Hepatocyte (in vitro differentiated cells): ENCODE data around the gene AMDHD1. TPM values are rescaled to one million over a fixed set of nuclear protein-coding genes. Genes with fewer than 3 reads are reported as not detected.

Experiments used
- DNase-seq: peaks from one replicate; pipeline ENCODE4 v3.0.0-alpha.2; 2016; ENCODE audit warnings: low spot score
- H2AFZ ChIP-seq: fragments of 200-600 bp; sonication (generic); 2 replicates; pipeline ENCODE4 v1.6.0; 2016; ENCODE audit warnings: antibody characterized with exemption, mild to moderate bottlenecking
- H3K27ac ChIP-seq: fragments of 200-600 bp; sonication (generic); 2 replicates; pipeline ENCODE4 v1.5.1; 2016; ENCODE audit warnings: mild to moderate bottlenecking
- H3K27me3 ChIP-seq: fragments of 200-600 bp; sonication (generic); 2 replicates; pipeline ENCODE4 v1.6.1; 2016
- H3K36me3 ChIP-seq: fragments of 200-600 bp; sonication (generic); replicated peaks from 2 replicates; pipeline ENCODE4 v1.5.1; 2016; ENCODE audit warnings: low read depth; ENCODE audit not compliant: insufficient read depth
- H3K4me1 ChIP-seq: fragments of 200-600 bp; sonication (generic); 2 replicates; pipeline ENCODE4 v1.5.1; 2016; ENCODE audit warnings: mild to moderate bottlenecking, moderate library complexity; ENCODE audit not compliant: insufficient read depth
- H3K4me2 ChIP-seq: fragments of 200-600 bp; sonication (generic); 2 replicates; pipeline ENCODE4 v1.6.0; 2016
- H3K4me3 ChIP-seq: fragments of 200-600 bp; sonication (generic); 2 replicates; pipeline ENCODE4 v1.5.1; 2016; ENCODE audit warnings: mild to moderate bottlenecking
- H3K79me2 ChIP-seq: fragments of 200-600 bp; sonication (generic); 2 replicates; pipeline ENCODE4 v1.6.0; 2017; ENCODE audit warnings: mild to moderate bottlenecking
- H3K9me2 ChIP-seq: fragments of 200-600 bp; sonication (generic); replicated peaks from 2 replicates; pipeline ENCODE4 v1.6.0; 2017; ENCODE audit warnings: mild to moderate bottlenecking; ENCODE audit not compliant: insufficient read depth
- H3K9me3 ChIP-seq: fragments of 200-600 bp; sonication (generic); 2 replicates; pipeline ENCODE4 v1.5.1; 2016; ENCODE audit warnings: low read depth, mild to moderate bottlenecking
- H4K20me1 ChIP-seq: fragments of 200-600 bp; sonication (generic); 2 replicates; pipeline ENCODE4 v1.6.0; 2016; ENCODE audit warnings: mild to moderate bottlenecking; ENCODE audit not compliant: insufficient read depth, poor library complexity, severe bottlenecking
- EZH2 ChIP-seq: fragments of 200-600 bp; sonication (generic); IDR thresholded peaks from 2 replicates; pipeline ENCODE4 v1.6.1; 2016; ENCODE audit warnings: antibody characterized with exemption, mild to moderate bottlenecking, borderline replicate concordance
- EZH2phosphoT487 ChIP-seq: fragments of 200-600 bp; sonication (generic); IDR thresholded peaks from one replicate; pipeline ENCODE4 v1.6.1; 2018; ENCODE audit warnings: antibody characterized with exemption, mild to moderate bottlenecking, low read depth, moderate library complexity; ENCODE audit not compliant: unreplicated experiment, severe bottlenecking
- WGBS: methylation state at CpG from one replicate; pipeline ENCODE4 v1.1.6; 2016; ENCODE audit warnings: low lambda C conversion rate; ENCODE audit errors: missing lambda C conversion rate; 5-methylcytosine and 5-hydroxymethylcytosine counted together
- polyA plus RNA-seq: library from polyadenylated mRNA; unstranded; fragments of >200 nt; fragmentation: Nextera tagmentation; extraction: Ambion mirVana; gene quantifications from 2 replicates; pipeline ENCODE4 v1.2.1, GENCODE V29; 2016
- total RNA-seq: library from RNA; depleted of rRNA; stranded (reverse); fragments of >200 nt; gene quantifications from 2 replicates; pipeline ENCODE4 v1.2.3, GENCODE V29; 2014
- TF ChIP-seq, protein P1 (sequence below): fragments of 200-600 bp; sonication (generic); IDR thresholded peaks from 2 replicates; pipeline ENCODE4 v1.5.1; 2016; ENCODE audit warnings: antibody characterized with exemption, mild to moderate bottlenecking; ENCODE audit not compliant: poor library complexity

Gene AMDHD1
- total and polyA plus RNA-seq, 2 experiments from 2014 or later = 3.0 to 3.5 TPM

DNA sequence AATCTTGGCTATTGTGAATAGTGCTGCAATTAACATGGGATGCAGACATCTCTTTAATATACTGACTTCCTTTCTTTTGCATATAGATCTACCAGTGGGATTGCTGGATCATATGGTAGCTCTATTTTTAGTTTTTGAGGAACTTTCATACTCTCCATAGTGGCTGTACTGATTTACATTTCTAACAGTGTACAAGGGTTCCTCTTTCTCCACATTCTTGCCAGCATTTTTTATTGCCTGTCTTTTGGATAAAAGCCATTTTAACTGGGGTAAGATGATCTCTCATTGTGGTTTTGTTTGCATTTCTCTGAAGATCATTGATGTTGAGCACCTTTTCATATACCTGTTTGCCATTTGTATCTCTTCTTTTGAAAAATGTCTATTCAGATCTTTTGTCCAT is 8.4 kb downstream of the AMDHD1 start:
- no peak overlapping the region for H3K27ac ChIP-seq
- H3K4me3 ChIP-seq = no peak overlapping the region
- no peak for TF ChIP-seq EZH2
- TF ChIP-seq, protein P1, sequence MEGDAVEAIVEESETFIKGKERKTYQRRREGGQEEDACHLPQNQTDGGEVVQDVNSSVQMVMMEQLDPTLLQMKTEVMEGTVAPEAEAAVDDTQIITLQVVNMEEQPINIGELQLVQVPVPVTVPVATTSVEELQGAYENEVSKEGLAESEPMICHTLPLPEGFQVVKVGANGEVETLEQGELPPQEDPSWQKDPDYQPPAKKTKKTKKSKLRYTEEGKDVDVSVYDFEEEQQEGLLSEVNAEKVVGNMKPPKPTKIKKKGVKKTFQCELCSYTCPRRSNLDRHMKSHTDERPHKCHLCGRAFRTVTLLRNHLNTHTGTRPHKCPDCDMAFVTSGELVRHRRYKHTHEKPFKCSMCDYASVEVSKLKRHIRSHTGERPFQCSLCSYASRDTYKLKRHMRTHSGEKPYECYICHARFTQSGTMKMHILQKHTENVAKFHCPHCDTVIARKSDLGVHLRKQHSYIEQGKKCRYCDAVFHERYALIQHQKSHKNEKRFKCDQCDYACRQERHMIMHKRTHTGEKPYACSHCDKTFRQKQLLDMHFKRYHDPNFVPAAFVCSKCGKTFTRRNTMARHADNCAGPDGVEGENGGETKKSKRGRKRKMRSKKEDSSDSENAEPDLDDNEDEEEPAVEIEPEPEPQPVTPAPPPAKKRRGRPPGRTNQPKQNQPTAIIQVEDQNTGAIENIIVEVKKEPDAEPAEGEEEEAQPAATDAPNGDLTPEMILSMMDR = no peak
- TF ChIP-seq EZH2phosphoT487 = no peak
- no peak overlapping the region for H2AFZ ChIP-seq
- H3K9me2 ChIP-seq = no peaks in the 10 kb centered on the region
- no peaks in the 10 kb centered on the region for H3K9me3 ChIP-seq
- no peaks in the 10 kb centered on the region for H3K79me2 ChIP-seq
- no peak for DNase-seq
- peaks cover 5% of the 10 kb centered on the region for H3K27me3 ChIP-seq
- H3K4me1 ChIP-seq = no peaks in the 10 kb centered on the region
- H3K36me3 ChIP-seq = no peaks in the 10 kb centered on the region
- no peaks in the 10 kb centered on the region for H4K20me1 ChIP-seq
- H3K4me2 ChIP-seq = no peak overlapping the region

DNA sequence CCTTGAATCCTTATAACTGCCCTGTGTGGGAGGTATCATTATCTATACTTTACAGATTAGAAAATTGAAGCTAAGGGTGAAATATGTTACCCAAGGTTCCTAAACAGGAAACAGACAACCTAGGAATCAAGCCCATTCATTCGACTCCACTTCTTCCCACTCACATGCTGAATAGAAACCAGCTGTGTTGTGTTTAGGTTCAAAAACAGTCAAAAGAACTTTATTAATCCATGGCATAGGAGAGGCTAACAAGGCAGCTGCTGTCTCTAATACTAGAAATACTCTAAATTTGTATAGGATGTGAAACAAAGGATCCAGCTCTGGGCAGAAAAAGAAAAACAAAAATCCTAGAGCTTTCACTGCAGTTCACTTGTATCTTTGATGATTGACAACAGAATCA is 9.9 kb downstream of the AMDHD1 start:
- Histone ChIP-seq H3K4me1 (no peaks in the 10 kb centered on the region), H3K27ac (no peak overlapping the region), H3K27me3 (peaks cover 5% of the 10 kb centered on the region), H3K4me3 (no peak overlapping the region), H3K9me2 (no peaks in the 10 kb centered on the region), H3K79me2 (no peaks in the 10 kb centered on the region), H4K20me1 (no peaks in the 10 kb centered on the region), H3K4me2 (no peak overlapping the region), H3K36me3 (no peaks in the 10 kb centered on the region), H2AFZ (no peak overlapping the region), H3K9me3 (no peaks in the 10 kb centered on the region)
- no peak for DNase-seq
- TF ChIP-seq EZH2 = no peak
- no peak for TF ChIP-seq EZH2phosphoT487
- TF ChIP-seq, protein P1 = no peak
- WGBS = 37% methylated on average over 1 of the region's 1 CpG

DNA sequence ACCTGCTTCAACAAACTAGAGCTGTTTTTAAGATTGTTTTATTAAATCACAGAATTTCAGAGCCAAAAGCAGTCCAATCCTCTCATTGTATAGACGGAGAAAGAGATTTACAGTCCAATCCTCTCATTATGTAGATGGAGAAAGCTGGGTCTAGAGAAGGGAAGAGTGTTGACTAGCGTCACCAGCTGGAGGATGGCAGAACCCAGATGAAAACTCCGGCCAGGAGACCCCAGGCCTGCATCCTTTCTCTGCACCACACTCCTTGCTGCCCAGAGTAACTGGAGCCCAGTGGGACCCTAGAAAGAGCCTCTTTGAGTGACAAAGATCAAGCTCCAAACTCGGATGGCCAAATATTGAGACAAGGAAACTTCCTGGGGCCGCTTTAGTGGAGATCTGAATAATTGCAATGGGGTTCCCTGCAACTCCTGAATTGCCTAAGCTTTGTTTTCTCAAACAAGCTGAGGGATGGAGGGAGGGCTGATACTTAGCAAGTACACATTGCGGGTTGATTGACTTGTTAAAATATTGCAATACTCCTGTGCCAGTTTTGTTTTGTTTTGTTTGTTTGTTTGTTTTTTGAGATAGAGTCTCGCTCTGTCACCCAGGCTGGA is 12.5 kb downstream of the AMDHD1 start:
- no peaks in the 10 kb centered on the region for H4K20me1 ChIP-seq
- 85% methylated on average over 7 of the region's 7 CpGs for WGBS

DNA sequence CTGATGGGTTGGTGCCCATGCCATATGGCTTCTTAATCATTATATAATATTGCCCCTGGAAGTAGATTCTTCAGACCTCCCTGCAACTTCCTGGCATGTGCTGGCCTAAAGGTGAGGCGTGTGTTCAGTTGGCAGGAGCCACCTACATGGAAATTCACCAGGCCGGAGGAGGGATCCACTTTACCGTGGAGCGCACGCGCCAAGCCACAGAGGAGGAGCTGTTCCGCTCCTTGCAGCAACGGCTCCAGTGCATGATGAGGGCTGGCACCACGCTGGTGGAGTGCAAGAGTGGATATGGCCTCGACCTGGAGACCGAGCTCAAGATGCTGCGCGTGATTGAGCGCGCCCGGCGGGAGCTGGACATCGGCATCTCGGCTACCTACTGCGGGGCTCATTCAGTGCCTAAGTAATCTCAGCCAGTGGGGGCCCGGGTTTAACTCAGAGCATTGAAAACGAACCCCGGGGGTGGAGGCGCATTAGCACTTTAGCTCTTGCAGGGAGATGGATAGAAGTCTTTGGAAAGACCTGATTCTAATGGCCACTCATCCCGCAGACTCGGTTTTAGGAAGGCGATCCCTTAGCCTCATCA is 13.5 kb downstream of the AMDHD1 start:
- Histone ChIP-seq H3K9me2 (no peaks in the 10 kb centered on the region), H3K27me3 (no peaks in the 10 kb centered on the region), H3K79me2 (no peaks in the 10 kb centered on the region), H3K27ac (no peak overlapping the region), H3K4me2 (no peak overlapping the region), H2AFZ (no peak overlapping the region), H4K20me1 (no peaks in the 10 kb centered on the region), H3K4me1 (no peaks in the 10 kb centered on the region), H3K4me3 (no peak overlapping the region), H3K36me3 (no peaks in the 10 kb centered on the region), H3K9me3 (no peaks in the 10 kb centered on the region)
- DNase-seq = no peak
- TF ChIP-seq EZH2 = no peak
- TF ChIP-seq, protein P1 = no peak
- TF ChIP-seq EZH2phosphoT487 = no peak
- WGBS = 85% methylated on average over 27 of the region's 27 CpGs

More for the DNA sequence above, 12.5 kb downstream of the AMDHD1 start:
- Histone ChIP-seq H3K79me2 (no peaks in the 10 kb centered on the region), H3K36me3 (no peaks in the 10 kb centered on the region), H3K9me3 (no peaks in the 10 kb centered on the region), H3K4me2 (no peak overlapping the region), H3K4me3 (no peak overlapping the region), H3K27me3 (peaks cover 2% of the 10 kb centered on the region), H2AFZ (no peak overlapping the region), H3K27ac (no peak overlapping the region), H3K9me2 (no peaks in the 10 kb centered on the region), H3K4me1 (no peaks in the 10 kb centered on the region)
- TF ChIP-seq EZH2 (no peak), EZH2phosphoT487 (no peak)
- DNase-seq = no peak
